Calu3 (cell line): ENCODE results near the gene PRKAG2. TPM values are rescaled to one million over a fixed set of nuclear protein-coding genes. Genes with fewer than 3 reads are reported as not detected.
A peak's percentile ranks its signal among the peaks of the same experiment; 100 is the strongest.

Experiments used
- BruUV-seq: library from RNA; stranded (reverse); fragments of 400-500 nt; replicated peaks from 2 replicates; lab custom pipeline; 2021; lab: Mats Ljungman, UMichigan
- CTCF ChIA-PET: fragments of 300-600 bp; sonication (Branson Sonifier 250); formaldehyde crosslinking; loops from one replicate; lab custom pipeline; 2022; ENCODE audit warnings: antibody characterized with exemption; lab: Charles Lee
- DNase-seq: peaks from one replicate; pipeline ENCODE4 v3.0.0; 2022
- H3K27ac Mint-ChIP-seq: one replicate; pipeline ENCODE4 v1.8.0; 2022; ENCODE audit warnings: mixed read lengths; ENCODE audit not compliant: unreplicated experiment
- H3K27me3 Mint-ChIP-seq: one replicate; pipeline ENCODE4 v1.8.0; 2022; ENCODE audit warnings: mixed read lengths; ENCODE audit not compliant: unreplicated experiment
- H3K36me3 Mint-ChIP-seq: one replicate; pipeline ENCODE4 v1.8.0; 2022; ENCODE audit warnings: mild to moderate bottlenecking, moderate library complexity, mixed read lengths; ENCODE audit not compliant: insufficient read depth, unreplicated experiment
- H3K4me1 Mint-ChIP-seq: one replicate; pipeline ENCODE4 v1.8.0; 2022; ENCODE audit warnings: mild to moderate bottlenecking, low read depth, mixed read lengths; ENCODE audit not compliant: unreplicated experiment
- H3K4me3 Mint-ChIP-seq: one replicate; pipeline ENCODE4 v1.8.0; 2022; ENCODE audit warnings: mild to moderate bottlenecking, low read depth, moderate library complexity, mixed read lengths; ENCODE audit not compliant: unreplicated experiment
- H3K9me3 Mint-ChIP-seq: one replicate; pipeline ENCODE4 v1.8.0; 2022; ENCODE audit warnings: low read depth, mixed read lengths; ENCODE audit not compliant: unreplicated experiment
- CTCF ChIP-seq: fragments of 200-600 bp; IDR thresholded peaks from one replicate; pipeline ENCODE4 v1.8.0; 2022; ENCODE audit warnings: antibody characterized with exemption; ENCODE audit not compliant: unreplicated experiment
- intact Hi-C: fragments of 100-400 bp; cut with micrococcal nuclease; formaldehyde crosslinking; loops from one replicate; pipeline ENCODE4 v1.10.0; 2022; ENCODE audit not compliant: unreplicated experiment
- total RNA-seq: library from RNA; stranded (reverse); gene quantifications from 2 replicates; pipeline ENCODE4 v1.2.3, GENCODE V29; 2022

The PRKAG2 gene
- total RNA-seq, 1 experiment from 2014 or later, result 22.4 TPM

DNA sequence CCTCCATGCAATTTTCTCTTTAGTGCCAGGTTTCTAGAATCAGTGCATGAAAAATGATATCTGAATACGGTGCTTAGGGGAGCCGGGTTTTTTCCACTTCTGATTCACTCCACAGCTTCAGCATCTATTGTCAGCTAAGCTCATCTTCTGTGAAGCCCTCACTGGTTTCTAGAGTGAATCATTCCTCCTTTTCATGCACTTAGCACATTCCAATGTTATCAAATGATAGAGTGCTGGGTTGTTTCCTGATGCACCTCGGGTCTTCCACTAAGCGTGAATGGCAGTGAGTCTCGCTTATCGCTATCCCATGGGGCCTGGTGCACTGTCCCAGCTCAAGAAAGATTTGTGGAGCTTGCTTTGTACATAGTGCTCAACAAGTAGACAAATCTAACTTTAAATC lies 186.3 kb downstream of the PRKAG2 start:
- BruUV-seq, result no TSS peak
- TF ChIP-seq CTCF, result no peak
- Mint-ChIP-seq H3K9me3 (no peaks in the 10 kb centered on the region), H3K27me3 (no peaks in the 10 kb centered on the region), H3K27ac (no peak overlapping the region), H3K4me1 (peaks cover 54% of the 10 kb centered on the region), H3K4me3 (no peak overlapping the region), H3K36me3 (peaks cover 5% of the 10 kb centered on the region)
- no peak for DNase-seq
- CTCF ChIA-PET, result interaction anchor here (2.0 kb wide), 1 partner anchor 59 kb away, joined by 7 read pairs; no protein-coding TSS in a partner anchor
- intact Hi-C loops, result no loop called here

DNA sequence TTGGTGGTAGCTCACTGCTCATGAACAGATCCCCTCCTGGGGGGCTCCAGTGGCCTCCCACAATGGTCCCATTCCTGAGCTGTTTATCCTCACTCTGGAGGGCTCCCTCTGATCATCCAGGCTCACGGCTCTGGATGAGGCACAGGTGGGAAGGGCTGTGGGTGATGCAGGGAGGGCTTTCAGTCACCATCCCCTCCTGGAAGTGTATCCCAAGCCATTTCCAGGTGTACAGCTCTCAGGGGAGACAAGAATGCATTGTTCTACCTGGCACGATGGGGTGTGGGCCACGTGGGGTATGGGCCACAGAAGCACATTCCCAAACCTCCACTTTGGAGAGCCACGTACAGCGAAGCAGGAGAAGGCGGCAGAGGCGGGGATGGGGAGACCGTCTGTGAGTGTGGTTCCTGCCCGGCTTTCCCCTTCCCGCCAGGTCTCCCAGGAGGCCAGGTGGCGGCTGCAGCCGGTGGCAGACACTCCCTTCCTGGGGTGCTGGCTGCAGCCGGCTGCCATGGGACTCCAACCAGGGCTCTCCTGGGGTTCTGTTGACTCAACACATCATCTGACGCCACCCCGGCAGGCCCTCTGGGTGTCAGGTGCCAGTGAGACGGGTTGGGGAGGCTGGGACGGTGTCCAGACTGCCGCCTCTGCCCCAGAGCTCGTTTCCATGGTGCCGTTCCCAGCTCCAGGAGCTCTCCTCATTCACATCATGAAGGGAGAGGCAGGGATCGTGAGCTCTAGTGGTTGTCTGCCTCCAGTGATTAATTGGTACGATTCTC lies 187.5 kb downstream of the PRKAG2 start:
- DNase-seq, result peak; percentile 58
- TF ChIP-seq CTCF, result no peak
- no peaks in the 10 kb centered on the region for H3K9me3 Mint-ChIP-seq
- intact Hi-C loops, result no loop called here
- H3K4me1 Mint-ChIP-seq, result peaks cover 42% of the 10 kb centered on the region
- CTCF ChIA-PET, result interaction anchor here (0.8 to 2.0 kb wide), 4 partner anchors 56 to 139 kb away, joined by 3 to 7 read pairs (median 3); no protein-coding TSS in a partner anchor
- BruUV-seq, result no TSS peak
- peak overlapping the region; percentile 34 for H3K4me3 Mint-ChIP-seq
- H3K27me3 Mint-ChIP-seq, result no peaks in the 10 kb centered on the region
- no peak overlapping the region for H3K27ac Mint-ChIP-seq
- H3K36me3 Mint-ChIP-seq, result peaks cover 5% of the 10 kb centered on the region

DNA sequence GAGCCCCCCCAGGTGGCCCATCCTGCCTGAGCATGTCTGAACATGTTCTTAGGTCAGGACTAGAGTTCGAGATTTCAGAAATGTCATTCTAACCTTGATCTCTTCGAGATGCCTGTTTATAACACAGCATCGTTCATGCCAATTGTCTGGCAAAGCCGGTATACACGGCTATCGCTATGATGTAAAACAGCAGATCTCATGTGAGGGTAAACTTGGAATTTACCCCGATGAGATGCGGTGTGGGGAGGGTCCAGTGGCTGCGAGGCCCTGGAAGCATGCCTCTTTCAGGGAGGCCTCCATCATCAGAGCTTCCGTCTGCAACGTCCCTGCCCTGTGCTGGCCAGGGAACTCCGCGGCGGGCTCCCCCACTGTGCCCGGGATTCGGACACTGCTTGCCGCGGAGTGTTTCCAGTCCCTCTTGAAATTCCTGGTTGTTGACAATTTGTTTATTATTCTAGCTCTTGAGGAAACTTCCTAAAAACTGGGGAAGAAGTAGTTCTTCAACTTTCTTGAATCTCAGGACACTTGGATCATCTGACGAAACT lies 188.6 kb downstream of the PRKAG2 start:
- TF ChIP-seq CTCF, result no peak
- intact Hi-C loops, result no loop called here
- Mint-ChIP-seq H3K27me3 (no peaks in the 10 kb centered on the region), H3K4me3 (no peak overlapping the region), H3K27ac (peak overlapping the region; percentile 83), H3K9me3 (no peaks in the 10 kb centered on the region), H3K4me1 (peaks cover 41% of the 10 kb centered on the region), H3K36me3 (peaks cover 5% of the 10 kb centered on the region)
- CTCF ChIA-PET, result interaction anchor here (0.6 kb wide), 1 partner anchor 786 kb away, joined by 3 read pairs; no protein-coding TSS in a partner anchor
- no TSS peak for BruUV-seq
- DNase-seq, result no peak

DNA sequence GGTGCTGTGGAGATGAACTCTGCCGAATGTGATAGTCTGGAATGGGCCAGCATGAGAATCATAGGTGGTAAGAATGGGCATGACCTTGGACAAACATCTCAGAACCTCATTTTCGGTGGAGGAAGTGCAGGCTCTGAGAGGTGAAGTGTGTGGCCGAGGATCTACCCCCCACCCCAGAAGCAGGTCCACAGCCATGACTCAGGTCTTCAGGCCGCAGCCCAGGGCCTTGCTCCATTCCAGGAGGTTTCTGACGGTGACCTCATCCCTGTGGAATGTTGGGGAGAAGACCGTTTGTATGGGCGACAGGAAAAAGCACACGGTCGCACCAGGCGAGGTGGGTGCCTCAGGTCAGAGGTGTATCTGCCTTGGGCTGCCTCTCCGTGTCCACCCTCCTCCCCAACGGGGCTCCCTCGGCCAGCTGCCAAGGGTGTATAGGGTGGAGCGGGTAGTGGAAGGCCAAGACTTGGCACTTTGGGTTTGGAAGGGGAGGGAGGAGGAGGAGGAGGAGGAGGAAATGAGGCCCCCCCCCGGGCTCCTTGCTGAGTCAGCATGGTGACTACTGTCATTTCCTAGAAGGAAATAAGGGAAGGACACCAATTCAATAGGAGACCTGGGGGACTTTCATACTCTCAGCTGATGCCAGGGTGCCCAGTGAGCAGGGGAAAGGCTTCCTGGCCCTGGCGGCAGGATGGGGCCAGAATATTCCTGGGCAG lies 189.2 kb downstream of the PRKAG2 start:
- no peak for TF ChIP-seq CTCF
- H3K9me3 Mint-ChIP-seq, result no peaks in the 10 kb centered on the region
- intact Hi-C loops, result no loop called here
- H3K27me3 Mint-ChIP-seq, result no peaks in the 10 kb centered on the region
- H3K27ac Mint-ChIP-seq, result peak overlapping the region; percentile 83
- CTCF ChIA-PET, result interaction anchor here (0.6 kb wide), 1 partner anchor 786 kb away, joined by 3 read pairs; no protein-coding TSS in a partner anchor
- peak; percentile 89 for DNase-seq
- peaks cover 41% of the 10 kb centered on the region for H3K4me1 Mint-ChIP-seq
- peaks cover 5% of the 10 kb centered on the region for H3K36me3 Mint-ChIP-seq
- H3K4me3 Mint-ChIP-seq, result peak overlapping the region; percentile 45
- no TSS peak for BruUV-seq
